Non-pigmented ciliary epithelial cell (primary cell): ENCODE data around the gene R3HDML.
"Not testable (repeated sequence)": the region's sequence is repeated elsewhere in the genome, so short reads cannot be mapped to it uniquely, and the experiment has no call there.

Experiments used
- DNase-seq: peaks from one replicate; pipeline ENCODE4 v3.0.0-alpha.2; 2010; ENCODE audit warnings: low read depth

The R3HDML gene, protein sequence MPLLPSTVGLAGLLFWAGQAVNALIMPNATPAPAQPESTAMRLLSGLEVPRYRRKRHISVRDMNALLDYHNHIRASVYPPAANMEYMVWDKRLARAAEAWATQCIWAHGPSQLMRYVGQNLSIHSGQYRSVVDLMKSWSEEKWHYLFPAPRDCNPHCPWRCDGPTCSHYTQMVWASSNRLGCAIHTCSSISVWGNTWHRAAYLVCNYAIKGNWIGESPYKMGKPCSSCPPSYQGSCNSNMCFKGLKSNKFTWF

GRCh38 chr20:44336725-44337380 is at the start of gene R3HDML:
Gene R3HDML, plus strand, starts transcription at chr20:44337043. Its CDS starts 115 bp downstream, at chr20:44337158.
- no peak for DNase-seq

- no peak for DNase-seq
Measured at GRCh38 chr20:44287272-44288097, 49.4 kb upstream of the R3HDML start.

DNA sequence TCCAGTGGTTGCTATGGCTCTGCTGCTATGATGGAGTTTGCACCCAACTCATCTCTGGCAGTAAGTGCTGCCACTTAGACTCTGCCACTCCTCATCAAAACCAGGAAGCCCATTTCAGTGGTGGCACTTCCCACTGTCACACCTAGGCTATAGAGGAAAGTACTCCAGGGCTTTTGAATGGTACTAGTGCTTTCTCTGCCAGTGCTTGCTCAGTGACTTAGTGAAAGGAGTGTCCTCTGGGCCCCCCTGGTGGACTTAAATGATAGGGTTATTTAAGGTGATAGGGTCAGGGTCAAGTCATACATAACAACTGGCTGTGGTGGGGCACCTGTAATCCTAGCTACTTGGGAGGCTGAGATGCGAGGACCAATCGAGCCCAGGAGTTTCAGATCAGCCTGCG is 48.6 kb upstream of the R3HDML start:
- DNase-seq, result no peak

- no peak for DNase-seq
Measured at GRCh38 chr20:44291754-44292153, 45.1 kb upstream of the R3HDML start.

DNA sequence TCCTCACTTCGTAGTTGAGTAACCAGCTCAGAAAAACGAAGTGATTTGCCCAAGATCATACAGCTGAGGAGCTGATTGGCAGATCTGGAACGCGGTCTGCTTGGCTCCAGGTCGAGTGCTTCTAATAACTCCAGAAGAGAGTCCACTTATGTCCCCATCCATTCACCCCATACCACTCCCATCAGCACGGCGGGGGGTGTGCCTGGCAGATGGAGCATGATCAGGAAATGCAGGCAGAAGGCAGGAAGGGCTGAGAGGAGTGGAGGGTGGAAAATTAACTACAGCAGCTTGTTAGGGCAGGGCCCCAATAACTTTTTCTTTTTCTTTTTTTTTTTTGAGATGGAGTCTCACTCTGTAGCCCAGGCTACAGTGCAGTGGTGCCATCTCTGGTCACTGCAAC is 40.8 kb upstream of the R3HDML start:
- no peak for DNase-seq

- no peak for DNase-seq
Measured at GRCh38 chr20:44297721-44298120, 39.1 kb upstream of the R3HDML start.

DNA sequence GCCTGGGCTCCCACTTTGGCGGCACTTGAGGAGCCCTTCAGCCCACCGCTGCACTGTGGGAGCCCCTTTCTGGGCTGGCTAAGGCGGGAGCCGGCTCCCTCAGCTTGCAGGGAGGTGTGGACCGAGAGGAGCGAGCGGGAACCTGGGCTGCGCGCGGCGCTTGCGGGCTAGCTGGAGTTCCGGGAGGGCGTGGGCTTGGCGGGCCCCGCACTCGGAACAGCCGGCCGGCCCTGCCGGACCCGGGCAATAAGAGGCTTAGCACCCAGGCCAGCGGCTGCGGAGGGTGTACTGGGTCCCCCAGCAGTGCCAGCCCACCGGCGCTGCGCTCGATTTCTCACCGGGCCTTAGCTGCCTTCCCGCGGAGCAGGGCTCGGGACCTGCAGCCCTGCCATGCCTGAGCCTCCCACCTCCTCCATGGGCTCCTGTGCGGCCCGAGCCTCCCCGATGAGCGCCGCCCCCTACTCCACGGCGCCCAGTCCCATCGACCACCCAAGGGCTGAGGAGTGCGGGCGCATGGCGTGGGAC is 37.8 kb upstream of the R3HDML start:
- DNase-seq, result not testable (repeated sequence)

DNA sequence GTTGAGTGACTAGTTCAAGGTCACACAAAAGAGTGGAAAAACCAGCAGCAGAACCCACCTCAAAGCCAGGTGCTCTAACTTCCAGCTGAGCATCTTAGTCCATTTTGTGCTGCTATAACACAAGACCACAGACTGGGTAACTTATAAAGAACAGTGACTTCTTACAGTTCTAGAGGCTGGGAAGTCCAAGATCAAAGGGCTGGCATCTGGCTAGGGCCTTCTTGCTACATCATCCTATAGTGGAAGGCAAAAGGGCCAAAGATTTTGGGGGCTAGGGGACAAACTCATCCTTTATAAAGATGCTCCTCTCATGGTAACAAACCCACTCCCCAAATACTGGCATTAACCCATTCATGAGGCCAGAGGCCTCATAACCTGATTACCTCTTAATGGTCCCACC is 35.6 kb upstream of the R3HDML start:
- DNase-seq, result no peak

DNA sequence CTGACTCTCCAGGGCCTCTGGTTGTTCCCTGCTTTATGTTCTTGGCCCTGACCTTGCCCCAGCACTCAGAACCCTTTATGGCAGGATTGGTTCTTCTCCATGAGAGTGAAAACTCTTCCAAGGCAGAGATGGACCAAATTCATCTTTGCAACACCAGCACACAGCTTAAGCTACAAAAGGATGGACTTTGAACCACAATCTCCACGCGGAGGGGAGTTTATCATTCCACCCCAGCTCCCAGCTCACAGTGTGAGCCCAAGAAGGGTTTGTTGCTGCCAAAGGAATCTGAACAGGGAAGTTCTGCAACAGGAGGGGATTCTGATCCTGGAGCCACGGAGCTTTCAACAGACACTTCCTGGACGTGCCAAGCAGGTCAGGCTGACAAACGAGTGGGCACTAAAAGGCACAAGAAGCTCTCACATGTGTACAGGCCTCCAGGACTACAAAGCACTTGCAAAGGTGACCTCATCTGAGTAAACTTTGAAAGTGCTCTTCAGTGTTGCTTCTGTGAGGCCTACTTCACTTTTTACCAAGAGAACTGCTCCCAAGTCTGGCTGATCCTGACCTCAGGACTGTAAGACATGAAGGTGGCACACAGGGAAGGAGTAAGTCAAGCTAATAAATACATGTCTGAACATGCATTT is 34.7 kb upstream of the R3HDML start:
- no peak for DNase-seq

GRCh38 chr20:44302736-44303135 is 34.1 kb upstream of the R3HDML start:
- DNase-seq, result no peak

- DNase-seq, result no peak
Measured at GRCh38 chr20:44304383-44304782, 32.5 kb upstream of the R3HDML start.

- DNase-seq, result no peak
Measured at GRCh38 chr20:44306927-44307326, 29.9 kb upstream of the R3HDML start.

DNA sequence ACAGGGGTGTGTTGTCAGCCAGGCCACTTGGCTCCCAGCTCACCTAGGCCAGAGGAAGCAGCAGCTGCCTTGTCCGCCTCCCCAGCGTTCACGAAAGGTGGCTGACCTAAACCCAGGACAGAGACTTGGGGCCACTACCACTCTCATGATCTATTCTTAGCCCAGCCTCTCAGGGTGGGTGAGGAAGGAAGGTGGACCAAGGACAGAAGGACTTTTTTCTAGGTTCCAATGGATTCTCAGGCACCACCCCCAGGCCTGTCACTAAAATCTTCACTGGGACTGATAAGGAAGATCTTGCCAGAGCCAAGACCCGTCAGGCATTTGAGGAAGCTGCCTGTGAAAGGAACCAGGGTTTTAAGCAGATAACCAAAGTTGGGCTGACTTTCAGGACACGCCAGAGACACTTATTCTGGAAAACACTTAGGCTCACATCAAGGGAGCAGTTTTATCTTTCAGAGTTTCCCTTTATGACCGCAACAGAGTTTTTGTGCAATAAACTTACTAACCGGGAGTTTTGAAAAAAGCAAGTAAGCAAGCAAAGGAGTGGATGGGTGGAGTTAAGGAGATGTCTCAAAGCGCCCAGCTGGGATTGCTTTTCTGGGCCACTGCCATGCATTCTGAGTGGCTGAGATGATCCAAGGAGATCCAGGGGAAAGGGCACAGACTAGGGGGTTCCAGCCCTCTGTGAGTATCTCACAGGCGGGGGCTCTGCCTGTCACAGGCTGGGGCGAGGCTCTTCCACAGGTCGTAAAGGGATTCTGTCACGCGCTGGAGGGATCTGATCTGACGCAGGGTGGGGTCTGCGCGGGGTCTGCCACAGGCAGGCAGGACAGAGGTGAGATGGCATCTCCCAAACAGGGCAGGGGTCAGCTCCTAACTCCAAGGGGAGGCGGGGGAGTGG is 26.8 kb upstream of the R3HDML start:
- DNase-seq, result no peak

- DNase-seq, result peak; percentile 76
Measured at GRCh38 chr20:44310664-44311639, 25.9 kb upstream of the R3HDML start, which contains the start of gene FITM2. Gene FITM2, minus strand, starts transcription at chr20:44311202. Its CDS starts 54 bp downstream, at chr20:44311148.

DNA sequence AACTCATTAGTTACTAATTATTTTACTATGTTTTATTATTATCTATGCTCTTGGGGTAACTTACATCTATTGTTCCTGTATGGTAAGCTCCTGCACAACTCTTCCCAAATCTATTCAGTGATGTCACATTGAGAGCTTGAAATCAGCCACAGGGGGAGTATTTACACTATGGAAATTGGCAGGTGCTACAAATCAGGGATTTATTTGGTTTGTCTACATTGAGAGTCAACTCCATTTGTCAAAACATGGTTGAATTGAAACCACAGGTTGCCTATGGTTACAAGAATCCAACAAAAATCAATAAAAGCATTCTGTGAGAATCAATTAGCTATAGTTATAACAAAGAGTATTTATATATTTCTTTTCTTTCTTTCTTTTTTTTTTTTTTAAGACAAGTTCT is 22.0 kb upstream of the R3HDML start:
- no peak for DNase-seq

GRCh38 chr20:44319839-44320422 is 16.9 kb upstream of the R3HDML start:
- no peak for DNase-seq

DNA sequence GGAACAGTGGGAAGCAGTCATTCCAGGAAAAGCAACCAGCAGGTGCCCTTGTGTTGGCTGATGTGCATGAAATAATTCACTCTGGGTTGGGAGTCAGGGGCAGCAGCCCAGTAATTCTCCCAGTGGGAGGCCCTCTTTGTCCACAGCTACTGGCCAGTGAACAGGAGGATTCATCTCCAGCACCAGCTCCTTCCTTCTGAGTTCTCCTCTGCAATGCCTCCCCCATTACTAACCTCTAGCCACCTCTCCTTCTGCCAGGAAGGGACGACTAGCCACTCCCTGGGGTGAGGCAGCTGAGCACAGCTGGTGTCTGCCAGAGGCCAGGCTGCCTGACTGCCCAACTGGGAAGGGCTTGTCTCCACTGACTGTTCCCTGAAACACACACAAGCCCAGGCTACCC is 12.5 kb upstream of the R3HDML start:
- no peak for DNase-seq

- no peak for DNase-seq
Measured at GRCh38 chr20:44326391-44327159, 10.3 kb upstream of the R3HDML start.

DNA sequence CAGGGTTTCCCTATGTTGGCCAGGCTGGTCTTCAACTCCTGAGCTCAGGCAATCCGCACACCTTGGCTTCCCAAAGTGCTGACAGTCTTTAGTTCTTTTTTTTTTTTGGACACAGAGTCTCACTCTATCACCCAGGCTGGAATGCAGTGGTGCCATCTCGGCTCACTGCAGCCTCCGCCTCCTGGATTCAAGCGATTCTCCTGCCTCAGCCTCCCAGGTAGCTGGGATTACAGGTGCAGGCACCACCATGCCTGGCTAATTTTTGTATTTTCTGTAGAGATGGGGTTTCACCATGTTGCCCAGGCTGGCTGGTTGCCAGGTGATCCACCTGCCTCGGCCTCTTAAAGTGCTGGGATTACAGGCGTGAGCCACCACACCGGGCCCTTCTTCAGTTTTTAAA is 9.1 kb upstream of the R3HDML start:
- not testable (repeated sequence) for DNase-seq
